IPS-15b (cell line): ENCODE data around the gene TPST2.

ENCODE experiments used
- H3K27me3 ChIP-seq: one replicate; pipeline ENCODE4 v1.6.1; 2013; ENCODE audit warnings: low read length; ENCODE audit not compliant: control insufficient read depth, insufficient read depth
- H3K36me3 ChIP-seq: one replicate; pipeline ENCODE4 v1.6.1; 2013; ENCODE audit warnings: low read length; ENCODE audit not compliant: control insufficient read depth, insufficient read depth
- H3K4me1 ChIP-seq: one replicate; pipeline ENCODE4 v1.6.1; 2013; ENCODE audit warnings: mild to moderate bottlenecking, low read length; ENCODE audit not compliant: control insufficient read depth, insufficient read depth
- H3K4me3 ChIP-seq: one replicate; pipeline ENCODE4 v1.5.1; 2013; ENCODE audit warnings: low read depth, low read length
- H3K9ac ChIP-seq: one replicate; pipeline ENCODE4 v1.6.1; 2013; ENCODE audit warnings: low read depth, mild to moderate bottlenecking, low read length
- H3K9me3 ChIP-seq: one replicate; pipeline ENCODE4 v1.6.1; 2013; ENCODE audit warnings: mild to moderate bottlenecking, low read length; ENCODE audit not compliant: control insufficient read depth, insufficient read depth

The TPST2 gene

GRCh38 chr22:26564181-26564580 lies 25.8 kb downstream of the TPST2 start:
- H3K4me3 ChIP-seq = peak overlapping the region; percentile 14
- no peaks in the 10 kb centered on the region for H3K9me3 ChIP-seq
- no peaks in the 10 kb centered on the region for H3K27me3 ChIP-seq
- H3K36me3 ChIP-seq = peaks cover 8% of the 10 kb centered on the region
- H3K4me1 ChIP-seq = peaks cover 38% of the 10 kb centered on the region
- H3K9ac ChIP-seq = no peak overlapping the region

GRCh38 chr22:26563022-26563421 lies 26.9 kb downstream of the TPST2 start:
- no peak overlapping the region for H3K9ac ChIP-seq
- H3K4me3 ChIP-seq = no peak overlapping the region
- peaks cover 8% of the 10 kb centered on the region for H3K36me3 ChIP-seq
- peaks cover 41% of the 10 kb centered on the region for H3K4me1 ChIP-seq
- no peaks in the 10 kb centered on the region for H3K9me3 ChIP-seq
- no peaks in the 10 kb centered on the region for H3K27me3 ChIP-seq

- Histone ChIP-seq H3K9me3 (no peaks in the 10 kb centered on the region), H3K36me3 (peaks cover 8% of the 10 kb centered on the region), H3K4me3 (no peak overlapping the region), H3K27me3 (no peaks in the 10 kb centered on the region), H3K9ac (no peak overlapping the region), H3K4me1 (peaks cover 30% of the 10 kb centered on the region)
Observed at GRCh38 chr22:26561756-26562417, 28.0 kb downstream of the TPST2 start.

- H3K4me1 ChIP-seq = peaks cover 31% of the 10 kb centered on the region
- H3K36me3 ChIP-seq = peaks cover 6% of the 10 kb centered on the region
- H3K4me3 ChIP-seq = no peak overlapping the region
- no peak overlapping the region for H3K9ac ChIP-seq
- no peaks in the 10 kb centered on the region for H3K27me3 ChIP-seq
- H3K9me3 ChIP-seq = no peaks in the 10 kb centered on the region
Observed at GRCh38 chr22:26559961-26560575, 29.9 kb downstream of the TPST2 start.

- Histone ChIP-seq H3K9ac (no peak overlapping the region), H3K9me3 (no peaks in the 10 kb centered on the region), H3K4me1 (peaks cover 27% of the 10 kb centered on the region), H3K36me3 (no peaks in the 10 kb centered on the region), H3K27me3 (no peaks in the 10 kb centered on the region), H3K4me3 (no peak overlapping the region)
Observed at GRCh38 chr22:26558248-26558895, 31.6 kb downstream of the TPST2 start.

GRCh38 chr22:26556904-26557303 lies 33.0 kb downstream of the TPST2 start:
- Histone ChIP-seq H3K4me1 (peaks cover 27% of the 10 kb centered on the region), H3K4me3 (no peak overlapping the region), H3K9me3 (no peaks in the 10 kb centered on the region), H3K9ac (no peak overlapping the region), H3K27me3 (no peaks in the 10 kb centered on the region), H3K36me3 (no peaks in the 10 kb centered on the region)

- H3K27me3 ChIP-seq = no peaks in the 10 kb centered on the region
- no peak overlapping the region for H3K4me3 ChIP-seq
- no peaks in the 10 kb centered on the region for H3K9me3 ChIP-seq
- no peaks in the 10 kb centered on the region for H3K36me3 ChIP-seq
- H3K9ac ChIP-seq = peak overlapping the region; percentile 27
- peaks cover 36% of the 10 kb centered on the region for H3K4me1 ChIP-seq
Observed at GRCh38 chr22:26555478-26555877, 34.5 kb downstream of the TPST2 start.

- Histone ChIP-seq H3K36me3 (no peaks in the 10 kb centered on the region), H3K4me3 (no peak overlapping the region), H3K4me1 (peaks cover 34% of the 10 kb centered on the region), H3K9me3 (no peaks in the 10 kb centered on the region), H3K27me3 (no peaks in the 10 kb centered on the region), H3K9ac (peak overlapping the region; percentile 27)
Observed at GRCh38 chr22:26554956-26555355, 35.0 kb downstream of the TPST2 start.

- no peak overlapping the region for H3K4me3 ChIP-seq
- H3K36me3 ChIP-seq = no peaks in the 10 kb centered on the region
- no peak overlapping the region for H3K9ac ChIP-seq
- H3K9me3 ChIP-seq = no peaks in the 10 kb centered on the region
- peaks cover 25% of the 10 kb centered on the region for H3K4me1 ChIP-seq
- no peaks in the 10 kb centered on the region for H3K27me3 ChIP-seq
Observed at GRCh38 chr22:26553056-26553752, 36.7 kb downstream of the TPST2 start.

- H3K36me3 ChIP-seq = peaks cover 1% of the 10 kb centered on the region
- no peak overlapping the region for H3K9ac ChIP-seq
- no peak overlapping the region for H3K4me3 ChIP-seq
- H3K27me3 ChIP-seq = no peaks in the 10 kb centered on the region
- H3K4me1 ChIP-seq = peaks cover 25% of the 10 kb centered on the region
- H3K9me3 ChIP-seq = no peaks in the 10 kb centered on the region
Observed at GRCh38 chr22:26552466-26552865, 37.5 kb downstream of the TPST2 start.

GRCh38 chr22:26551568-26551967 lies 38.4 kb downstream of the TPST2 start:
- no peaks in the 10 kb centered on the region for H3K9me3 ChIP-seq
- H3K4me3 ChIP-seq = no peak overlapping the region
- peaks cover 4% of the 10 kb centered on the region for H3K36me3 ChIP-seq
- peaks cover 25% of the 10 kb centered on the region for H3K4me1 ChIP-seq
- no peaks in the 10 kb centered on the region for H3K27me3 ChIP-seq
- H3K9ac ChIP-seq = no peak overlapping the region
